C4-2B (cell line): ENCODE data around the gene NOXRED1.

Experiments used
- H3K27ac ChIP-seq: fragments of 450-650 bp; 2 replicates; pipeline ENCODE4 v1.5.1; 2017
- ZFX ChIP-seq: fragments of 450-650 bp; IDR thresholded peaks from 2 replicates; pipeline ENCODE4 v1.6.1; 2017
- TF ChIP-seq, protein P1 (sequence below): fragments of 450-650 bp; conservative IDR thresholded peaks from 2 replicates; pipeline ENCODE4 v1.5.1; 2017; ENCODE audit warnings: mild to moderate bottlenecking

NOXRED1 gene, protein sequence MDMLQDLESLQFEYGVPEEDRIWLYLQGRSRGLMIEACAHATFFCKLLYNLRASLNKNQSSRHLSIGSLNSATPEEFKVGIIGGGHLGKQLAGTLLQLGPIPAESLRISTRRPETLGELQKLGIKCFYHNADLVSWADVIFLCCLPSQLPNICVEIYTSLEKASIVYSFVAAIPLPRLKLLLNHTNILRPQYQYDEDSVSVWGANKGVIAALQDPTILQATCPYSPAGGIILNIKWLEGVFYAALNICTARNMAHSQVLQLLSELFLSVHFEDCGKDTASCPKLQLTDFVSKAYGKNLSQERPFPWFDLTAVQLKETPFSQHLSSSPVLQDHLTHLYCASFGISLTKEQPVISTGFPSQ

DNA sequence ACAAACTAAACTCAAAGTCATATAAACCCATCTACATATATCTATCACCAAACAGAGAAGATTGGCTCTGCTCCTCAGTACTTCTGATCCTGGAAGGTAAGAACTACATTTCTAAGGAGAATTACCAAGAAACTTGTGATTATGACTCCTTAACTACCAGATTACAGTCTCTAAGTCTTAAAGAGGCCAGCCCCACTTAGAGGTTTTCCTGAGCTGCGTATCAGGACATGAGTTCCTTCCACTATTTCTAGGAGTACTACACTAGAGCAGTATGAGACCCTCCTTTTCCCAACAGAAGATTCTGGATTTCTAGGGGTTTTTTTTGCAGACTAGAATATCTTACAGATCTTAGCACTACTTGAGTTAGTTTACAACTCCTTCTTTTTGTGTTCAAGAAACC, at the start of gene NOXRED1:
NOXRED1 (minus strand) TSS at position 101 of the 400 bp plus-strand sequence. CDS start 634 bp downstream, outside the sequence.
- no peak within 1 kb of the TSS for H3K27ac ChIP-seq
- TF ChIP-seq ZFX, result no peak
- TF ChIP-seq, protein P1, sequence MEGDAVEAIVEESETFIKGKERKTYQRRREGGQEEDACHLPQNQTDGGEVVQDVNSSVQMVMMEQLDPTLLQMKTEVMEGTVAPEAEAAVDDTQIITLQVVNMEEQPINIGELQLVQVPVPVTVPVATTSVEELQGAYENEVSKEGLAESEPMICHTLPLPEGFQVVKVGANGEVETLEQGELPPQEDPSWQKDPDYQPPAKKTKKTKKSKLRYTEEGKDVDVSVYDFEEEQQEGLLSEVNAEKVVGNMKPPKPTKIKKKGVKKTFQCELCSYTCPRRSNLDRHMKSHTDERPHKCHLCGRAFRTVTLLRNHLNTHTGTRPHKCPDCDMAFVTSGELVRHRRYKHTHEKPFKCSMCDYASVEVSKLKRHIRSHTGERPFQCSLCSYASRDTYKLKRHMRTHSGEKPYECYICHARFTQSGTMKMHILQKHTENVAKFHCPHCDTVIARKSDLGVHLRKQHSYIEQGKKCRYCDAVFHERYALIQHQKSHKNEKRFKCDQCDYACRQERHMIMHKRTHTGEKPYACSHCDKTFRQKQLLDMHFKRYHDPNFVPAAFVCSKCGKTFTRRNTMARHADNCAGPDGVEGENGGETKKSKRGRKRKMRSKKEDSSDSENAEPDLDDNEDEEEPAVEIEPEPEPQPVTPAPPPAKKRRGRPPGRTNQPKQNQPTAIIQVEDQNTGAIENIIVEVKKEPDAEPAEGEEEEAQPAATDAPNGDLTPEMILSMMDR, result no peak

GRCh38 chr14:77470224-77470870, 47.0 kb upstream of the NOXRED1 start:
- no peak overlapping the region for H3K27ac ChIP-seq
- TF ChIP-seq ZFX, result no peak
- TF ChIP-seq, protein P1, result no peak

DNA sequence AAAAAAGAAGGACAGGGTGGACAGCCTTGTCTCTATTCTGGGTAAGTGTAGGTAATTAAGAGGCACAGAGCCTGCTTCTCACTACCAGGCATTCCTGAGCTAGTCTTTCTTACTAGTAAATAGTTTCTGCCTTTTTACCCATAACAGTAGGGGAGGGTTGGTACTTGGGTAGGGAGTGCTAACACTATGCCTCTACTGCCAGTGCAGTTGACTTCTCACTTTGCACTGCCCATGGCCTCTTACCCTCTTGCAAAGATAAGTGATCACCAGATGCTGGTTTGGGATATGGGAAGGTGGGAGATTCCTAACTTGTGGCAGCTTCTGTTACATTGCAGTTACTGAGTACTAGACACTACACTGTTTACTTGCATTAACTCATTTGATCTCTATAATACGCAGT, 46.2 kb upstream of the NOXRED1 start:
- TF ChIP-seq, protein P1, result no peak
- TF ChIP-seq ZFX, result no peak
- no peak overlapping the region for H3K27ac ChIP-seq

DNA sequence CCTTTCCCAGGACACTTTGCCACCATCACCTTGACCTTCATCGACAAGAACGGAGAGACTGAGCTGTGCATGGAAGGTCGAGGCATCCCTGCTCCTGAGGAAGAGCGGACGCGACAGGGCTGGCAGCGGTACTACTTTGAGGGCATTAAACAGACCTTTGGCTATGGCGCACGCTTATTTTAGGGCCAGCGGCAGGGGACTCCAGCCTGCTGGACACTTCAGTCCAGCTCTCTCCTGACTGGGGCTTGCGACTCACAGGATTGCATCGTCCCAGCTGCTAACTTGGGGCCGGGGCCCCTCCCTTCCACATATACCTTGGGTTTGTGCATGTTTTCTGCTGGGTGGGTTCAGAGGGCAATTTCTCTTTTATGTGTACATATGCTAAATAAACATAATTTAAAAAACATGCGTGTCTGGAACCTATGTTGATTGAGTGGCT, 45.8 kb upstream of the NOXRED1 start:
- H3K27ac ChIP-seq, result no peak overlapping the region
- no peak for TF ChIP-seq ZFX
- TF ChIP-seq, protein P1, result no peak

DNA sequence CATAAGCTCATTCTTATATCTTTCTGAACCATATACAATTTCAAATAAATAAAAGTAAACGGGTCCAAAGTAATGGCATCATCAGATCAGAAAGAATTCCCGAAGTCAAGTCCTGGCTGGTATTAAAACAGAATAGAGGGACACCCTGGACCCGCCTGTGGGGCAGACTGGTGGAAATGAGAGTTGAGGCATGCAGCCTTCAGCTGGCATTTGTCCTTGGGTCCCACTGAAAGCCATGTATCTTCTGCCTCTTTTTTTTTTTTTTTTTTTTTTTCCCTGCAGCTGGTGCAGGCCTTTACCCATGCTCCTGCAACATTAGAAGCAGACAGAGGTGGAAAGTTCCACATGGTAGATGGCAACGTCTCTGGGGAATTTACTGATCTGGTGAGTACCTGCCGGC, 44.5 kb upstream of the NOXRED1 start:
- no peak overlapping the region for H3K27ac ChIP-seq
- TF ChIP-seq ZFX, result no peak
- TF ChIP-seq, protein P1, result no peak

GRCh38 chr14:77459072-77459723, 35.9 kb upstream of the NOXRED1 start:
- H3K27ac ChIP-seq, result peak overlapping the region; percentile 92
- TF ChIP-seq, protein P1, result peak; percentile 85
- no peak for TF ChIP-seq ZFX
